AG10803 (cell line): ENCODE data around the gene VTN.

Experiments
- DNase-seq: peaks from one replicate; pipeline ENCODE4 v3.0.0; 2010; ENCODE audit warnings: low read depth
- H3K4me3 ChIP-seq: 2 replicates; pipeline ENCODE4 v1.5.1; 2011; ENCODE audit warnings: mild to moderate bottlenecking, low read length, control low read depth
- CTCF ChIP-seq: conservative IDR thresholded peaks from 2 replicates; pipeline ENCODE4 v1.5.1; 2011; ENCODE audit warnings: mild to moderate bottlenecking, low read length, control low read depth, inconsistent platforms

Gene VTN

GRCh38 chr17:28363776-28364650, 6.1 kb downstream of the VTN start:
- no peak overlapping the region for H3K4me3 ChIP-seq
- DNase-seq: no peak
- TF ChIP-seq CTCF: no peak

- no peak overlapping the region for H3K4me3 ChIP-seq
- DNase-seq: no peak
- TF ChIP-seq CTCF: no peak
Observed at GRCh38 chr17:28363186-28363585, 6.9 kb downstream of the VTN start.

- no peak for DNase-seq
- peak overlapping the region; percentile 95 for H3K4me3 ChIP-seq
- no peak for TF ChIP-seq CTCF
Observed at GRCh38 chr17:28357901-28358197, 12.3 kb downstream of the VTN start.

- peak within 1 kb of the TSS; percentile 95 for H3K4me3 ChIP-seq
- DNase-seq: peak; percentile 95
- TF ChIP-seq CTCF: no peak
Observed at GRCh38 chr17:28357061-28357900, 12.8 kb downstream of the VTN start, which contains the start of gene POLDIP2. Gene POLDIP2 (minus strand): TSS chr17:28357527. CDS start chr17:28357448, 79 bp downstream.

- DNase-seq: no peak
- no peak for TF ChIP-seq CTCF
- no peak overlapping the region for H3K4me3 ChIP-seq
Observed at GRCh38 chr17:28350271-28350670, 19.8 kb downstream of the VTN start.

- DNase-seq: no peak
- no peak for TF ChIP-seq CTCF
- H3K4me3 ChIP-seq: no peak overlapping the region
Observed at GRCh38 chr17:28348979-28349378, 21.1 kb downstream of the VTN start.
